Measurements from ENCODE around the gene RGS3.

Gene RGS3

GRCh38 chr9:113452113-113452605, 11.4 kb upstream of the RGS3 start:
- Mint-ChIP-seq H3K9me3 (no peaks in the 10 kb centered on the region), H3K4me1 (peaks cover 3% of the 10 kb centered on the region), H3K4me3 (no peak overlapping the region), H3K27me3 (no peaks in the 10 kb centered on the region), H3K36me3 (no peaks in the 10 kb centered on the region), H3K27ac (no peak overlapping the region)
- no peak for ATAC-seq (ENCODE audit: low read depth)
- DNase-seq (ENCODE audit: low spot score in 2 of 2) = no peak

- H3K9me3 Mint-ChIP-seq = no peaks in the 10 kb centered on the region
- H3K4me1 Mint-ChIP-seq = peaks cover 3% of the 10 kb centered on the region
- no peak overlapping the region for H3K4me3 Mint-ChIP-seq
- H3K36me3 Mint-ChIP-seq = no peaks in the 10 kb centered on the region
- no peak for ATAC-seq (ENCODE audit: low read depth)
- no peaks in the 10 kb centered on the region for H3K27me3 Mint-ChIP-seq
- no peak overlapping the region for H3K27ac Mint-ChIP-seq
- DNase-seq (ENCODE audit: low spot score in 2 of 2) = no peak
Measured at GRCh38 chr9:113454914-113455761, 8.4 kb upstream of the RGS3 start.

GRCh38 chr9:113456235-113456634, 7.3 kb upstream of the RGS3 start:
- no peak for DNase-seq (ENCODE audit: low spot score in 2 of 2)
- Mint-ChIP-seq H3K27ac (no peak overlapping the region), H3K36me3 (no peaks in the 10 kb centered on the region), H3K9me3 (no peaks in the 10 kb centered on the region), H3K4me3 (no peak overlapping the region), H3K4me1 (peaks cover 3% of the 10 kb centered on the region), H3K27me3 (no peaks in the 10 kb centered on the region)
- ATAC-seq (ENCODE audit: low read depth) = no peak

GRCh38 chr9:113461285-113461684, 2.2 kb upstream of the RGS3 start:
- Mint-ChIP-seq H3K4me1 (no peaks in the 10 kb centered on the region), H3K27ac (no peak overlapping the region), H3K27me3 (no peaks in the 10 kb centered on the region), H3K36me3 (no peaks in the 10 kb centered on the region), H3K9me3 (no peaks in the 10 kb centered on the region), H3K4me3 (no peak overlapping the region)
- ATAC-seq (ENCODE audit: low read depth) = no peak
- DNase-seq (ENCODE audit: low spot score in 2 of 2) = no peak

- H3K4me1 Mint-ChIP-seq = no peaks in the 10 kb centered on the region
- no peak overlapping the region for H3K27ac Mint-ChIP-seq
- DNase-seq (ENCODE audit: low spot score in 2 of 2) (no peak), ATAC-seq (ENCODE audit: low read depth) (no peak)
- no peaks in the 10 kb centered on the region for H3K36me3 Mint-ChIP-seq
- no peaks in the 10 kb centered on the region for H3K27me3 Mint-ChIP-seq
- H3K9me3 Mint-ChIP-seq = no peaks in the 10 kb centered on the region
- H3K4me3 Mint-ChIP-seq = no peak overlapping the region
Measured at GRCh38 chr9:113461943-113462342, 1.6 kb upstream of the RGS3 start.

- Mint-ChIP-seq H3K27me3 (no peaks in the 10 kb centered on the region), H3K4me1 (no peaks in the 10 kb centered on the region), H3K27ac (no peak overlapping the region), H3K36me3 (no peaks in the 10 kb centered on the region), H3K4me3 (no peak overlapping the region), H3K9me3 (peaks cover 2% of the 10 kb centered on the region)
- no peak for ATAC-seq (ENCODE audit: low read depth)
- DNase-seq (ENCODE audit: low spot score in 2 of 2) = no peak
Measured at GRCh38 chr9:113462781-113463286, 693 bp upstream of the RGS3 start.

- H3K27me3 Mint-ChIP-seq = no peaks in the 10 kb centered on the region
- H3K4me3 Mint-ChIP-seq = no peak overlapping the region
- peaks cover 3% of the 10 kb centered on the region for H3K36me3 Mint-ChIP-seq
- H3K9me3 Mint-ChIP-seq = peaks cover 2% of the 10 kb centered on the region
- DNase-seq (ENCODE audit: low spot score in 2 of 2) = no peak
- no peak overlapping the region for H3K27ac Mint-ChIP-seq
- no peaks in the 10 kb centered on the region for H3K4me1 Mint-ChIP-seq
- no peak for ATAC-seq (ENCODE audit: low read depth)
Measured at GRCh38 chr9:113464286-113464660, 746 bp downstream of the RGS3 start.

GRCh38 chr9:113465599-113466140, 2.1 kb downstream of the RGS3 start:
- H3K36me3 Mint-ChIP-seq = peaks cover 3% of the 10 kb centered on the region
- H3K9me3 Mint-ChIP-seq = peaks cover 2% of the 10 kb centered on the region

GRCh38 chr9:113467183-113467582, 3.7 kb downstream of the RGS3 start:
- H3K36me3 Mint-ChIP-seq = peaks cover 3% of the 10 kb centered on the region
- no peaks in the 10 kb centered on the region for H3K27me3 Mint-ChIP-seq
- peaks cover 2% of the 10 kb centered on the region for H3K9me3 Mint-ChIP-seq
- H3K4me3 Mint-ChIP-seq = no peak overlapping the region
- H3K4me1 Mint-ChIP-seq = no peaks in the 10 kb centered on the region
- DNase-seq (ENCODE audit: low spot score in 2 of 2) = no peak
- no peak overlapping the region for H3K27ac Mint-ChIP-seq
- no peak for ATAC-seq (ENCODE audit: low read depth)

More at GRCh38 chr9:113465599-113466140, 2.1 kb downstream of the RGS3 start:
- DNase-seq (ENCODE audit: low spot score in 2 of 2) (no peak), ATAC-seq (ENCODE audit: low read depth) (no peak)
- H3K4me1 Mint-ChIP-seq = no peaks in the 10 kb centered on the region
- H3K27me3 Mint-ChIP-seq = no peaks in the 10 kb centered on the region
- H3K4me3 Mint-ChIP-seq = no peak overlapping the region
- H3K27ac Mint-ChIP-seq = no peak overlapping the region

GRCh38 chr9:113468716-113469448, 5.4 kb downstream of the RGS3 start:
- Mint-ChIP-seq H3K4me1 (no peaks in the 10 kb centered on the region), H3K4me3 (no peak overlapping the region), H3K9me3 (peaks cover 2% of the 10 kb centered on the region), H3K36me3 (peaks cover 3% of the 10 kb centered on the region), H3K27ac (no peak overlapping the region), H3K27me3 (no peaks in the 10 kb centered on the region)
- DNase-seq (ENCODE audit: low spot score in 2 of 2) (no peak), ATAC-seq (ENCODE audit: low read depth) (no peak)

GRCh38 chr9:113471143-113471542, 7.6 kb downstream of the RGS3 start:
- Mint-ChIP-seq H3K36me3 (peaks cover 3% of the 10 kb centered on the region), H3K9me3 (peaks cover 2% of the 10 kb centered on the region), H3K27ac (no peak overlapping the region), H3K4me3 (no peak overlapping the region), H3K27me3 (peaks cover 2% of the 10 kb centered on the region), H3K4me1 (no peaks in the 10 kb centered on the region)
- ATAC-seq (ENCODE audit: low read depth) = no peak
- DNase-seq (ENCODE audit: low spot score in 2 of 2) = no peak

GRCh38 chr9:113471566-113471965, 8.0 kb downstream of the RGS3 start:
- Mint-ChIP-seq H3K36me3 (peaks cover 3% of the 10 kb centered on the region), H3K27me3 (peaks cover 2% of the 10 kb centered on the region), H3K27ac (no peak overlapping the region), H3K9me3 (peaks cover 2% of the 10 kb centered on the region), H3K4me3 (no peak overlapping the region), H3K4me1 (no peaks in the 10 kb centered on the region)
- DNase-seq (ENCODE audit: low spot score in 2 of 2) (no peak), ATAC-seq (ENCODE audit: low read depth) (no peak)

- H3K27ac Mint-ChIP-seq = no peak overlapping the region
Measured at GRCh38 chr9:113472199-113472598, 8.7 kb downstream of the RGS3 start.

GRCh38 chr9:113474360-113475028, 11.0 kb downstream of the RGS3 start:
- Mint-ChIP-seq H3K36me3 (no peaks in the 10 kb centered on the region), H3K27me3 (peaks cover 9% of the 10 kb centered on the region), H3K27ac (no peak overlapping the region), H3K9me3 (no peaks in the 10 kb centered on the region), H3K4me3 (no peak overlapping the region), H3K4me1 (no peaks in the 10 kb centered on the region)
- ATAC-seq (ENCODE audit: low read depth) = no peak
- no peak for DNase-seq (ENCODE audit: low spot score in 2 of 2)

More at GRCh38 chr9:113472199-113472598, 8.7 kb downstream of the RGS3 start:
- H3K4me3 Mint-ChIP-seq = no peak overlapping the region
- DNase-seq (ENCODE audit: low spot score in 2 of 2) (no peak), ATAC-seq (ENCODE audit: low read depth) (no peak)
- peaks cover 2% of the 10 kb centered on the region for H3K27me3 Mint-ChIP-seq
- peaks cover 2% of the 10 kb centered on the region for H3K9me3 Mint-ChIP-seq
- H3K36me3 Mint-ChIP-seq = peaks cover 3% of the 10 kb centered on the region
- H3K4me1 Mint-ChIP-seq = no peaks in the 10 kb centered on the region

All from memory B cell (primary cell).